GM11168 (cell line): ENCODE measurements around the gene RYR2.

Experiments used
- in situ Hi-C: fragments of 300-500 bp; cut with MboI; formaldehyde crosslinking; loops from one replicate; pipeline ENCODE4 v1.12.0; 2022; ENCODE audit warnings: low sequenced_read_pairs; ENCODE audit not compliant: unreplicated experiment

Gene RYR2

DNA sequence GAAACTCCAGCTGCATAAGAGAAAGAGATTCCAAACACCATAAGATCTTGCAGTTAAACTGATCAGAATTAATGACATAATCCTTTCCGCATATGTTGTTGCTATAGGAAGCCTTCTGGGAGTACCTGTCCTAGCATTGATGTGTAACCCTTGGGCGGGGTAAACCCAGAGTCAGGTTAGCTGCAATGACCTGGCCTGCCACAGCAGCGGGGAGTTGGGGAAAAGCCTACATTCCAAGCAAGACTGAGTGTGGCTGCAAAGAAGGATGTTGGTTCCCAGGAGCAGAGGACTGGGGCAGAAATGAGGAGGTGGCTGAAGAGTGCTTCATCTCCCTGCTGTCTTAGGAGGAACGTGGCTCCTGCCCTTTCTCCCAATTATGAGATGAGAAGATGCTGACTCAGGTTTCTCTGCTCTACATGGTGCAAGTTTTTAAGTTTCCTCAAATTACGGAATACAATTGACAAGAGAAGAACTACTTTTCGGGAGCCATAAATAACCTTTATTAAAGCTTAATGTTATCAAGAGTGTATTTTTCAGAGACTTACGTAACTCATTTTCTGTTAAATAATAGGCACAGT, 142.1 kb downstream of the RYR2 start:
- in situ Hi-C loops, result no loop called here

DNA sequence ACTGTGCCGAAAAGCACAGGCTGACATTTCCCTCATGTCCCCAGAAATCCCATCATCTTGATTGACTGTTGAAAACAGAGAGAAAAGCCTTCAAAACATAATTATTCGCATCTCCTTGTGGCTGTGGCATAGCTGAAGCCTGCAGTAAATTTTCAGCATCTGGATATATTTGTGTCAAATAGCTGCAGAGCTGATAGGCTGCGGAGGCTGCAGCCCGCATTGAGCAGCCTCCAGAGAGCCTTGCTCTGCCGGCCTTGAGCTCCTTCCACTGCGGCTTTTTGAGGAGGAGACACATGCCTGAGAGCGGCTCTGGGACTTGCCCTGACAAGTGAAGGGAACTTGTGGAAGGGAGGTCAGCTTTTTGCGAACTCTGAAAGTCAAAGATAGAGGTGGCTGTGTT, 144.7 kb downstream of the RYR2 start:
- in situ Hi-C loops, result no loop called here

DNA sequence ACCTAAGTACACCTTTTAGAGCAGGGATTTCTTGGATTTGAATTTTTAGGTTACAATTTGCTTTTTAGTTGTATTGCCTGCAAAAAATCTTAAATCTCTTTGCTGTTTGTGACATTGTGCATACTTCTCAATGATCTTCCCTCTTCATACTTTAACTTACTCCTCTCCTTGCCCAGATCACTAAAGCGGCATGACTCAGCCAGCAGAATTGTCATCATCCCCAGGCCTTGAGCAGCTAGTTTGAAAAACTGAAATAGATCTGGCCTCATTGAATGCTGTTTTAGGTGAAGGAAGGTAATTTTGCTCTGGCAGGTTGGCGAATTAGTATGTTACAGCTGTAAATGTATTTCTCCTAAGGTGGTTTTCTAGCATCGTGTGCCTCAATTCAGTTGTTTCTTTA, 145.9 kb downstream of the RYR2 start:
- in situ Hi-C loops, result no loop called here

DNA sequence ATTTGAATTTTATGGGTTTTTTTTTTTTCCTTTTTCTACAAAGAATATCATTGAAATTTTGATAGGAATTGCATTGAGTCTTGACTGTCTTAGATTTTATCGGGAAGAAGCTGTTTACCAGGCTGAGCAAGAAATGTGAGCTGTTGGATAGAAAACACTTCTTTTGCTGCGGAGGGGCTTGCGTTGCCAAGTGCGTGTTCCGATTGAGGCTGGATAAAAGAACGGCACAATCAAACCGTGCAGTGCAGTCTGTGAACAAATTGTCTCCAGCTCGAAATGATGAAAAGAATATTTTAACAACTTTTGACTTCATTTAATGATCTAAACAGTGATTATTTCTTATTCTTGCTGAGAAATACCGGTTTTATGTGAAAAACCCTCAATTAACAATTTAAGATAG, 149.4 kb downstream of the RYR2 start:
- in situ Hi-C loops, result no loop called here

DNA sequence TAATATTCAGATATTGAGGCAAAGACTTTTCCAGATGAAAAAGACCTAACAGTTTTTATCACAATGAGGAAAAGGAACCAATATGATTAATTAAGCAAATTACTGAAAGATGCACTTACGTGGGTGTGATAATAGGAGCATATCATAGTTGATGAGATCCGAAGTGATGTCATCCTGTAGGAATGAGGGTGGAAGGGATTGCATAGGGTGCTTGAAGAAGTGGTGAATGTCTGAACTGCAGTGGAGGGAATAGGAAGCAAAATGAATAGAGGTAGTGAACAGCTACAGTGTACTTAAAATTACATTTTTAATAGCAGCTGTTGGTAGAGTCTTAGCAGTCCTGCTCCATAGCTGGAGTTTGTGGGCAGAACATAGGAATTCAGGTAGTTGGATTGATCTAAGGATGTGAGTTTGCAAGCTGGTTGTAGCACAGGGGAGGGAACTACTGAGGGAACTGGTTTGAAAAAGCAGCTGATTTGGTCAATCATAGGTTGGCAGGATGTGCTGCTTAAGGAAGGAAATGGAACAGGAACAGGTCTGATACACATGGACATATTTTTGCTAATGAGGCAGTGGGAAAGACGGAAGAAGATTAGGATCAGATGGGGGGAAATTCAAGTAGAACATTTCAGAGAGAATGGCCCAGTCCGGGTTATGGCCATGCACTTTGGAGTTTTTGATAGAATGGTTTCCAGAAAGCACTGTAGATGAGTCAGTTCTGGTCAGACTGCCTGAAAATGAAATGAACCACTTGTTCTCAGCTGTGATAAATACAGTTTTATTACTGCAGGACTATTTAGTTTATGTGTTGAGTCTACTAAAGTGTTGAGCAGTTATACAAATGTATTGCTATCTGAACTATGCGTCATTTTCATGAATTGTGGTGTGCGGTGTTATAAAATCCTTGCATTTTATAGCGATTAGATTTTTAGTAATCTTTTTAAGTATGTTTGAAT, 155.8 kb downstream of the RYR2 start:
- in situ Hi-C loops, result no loop called here

DNA sequence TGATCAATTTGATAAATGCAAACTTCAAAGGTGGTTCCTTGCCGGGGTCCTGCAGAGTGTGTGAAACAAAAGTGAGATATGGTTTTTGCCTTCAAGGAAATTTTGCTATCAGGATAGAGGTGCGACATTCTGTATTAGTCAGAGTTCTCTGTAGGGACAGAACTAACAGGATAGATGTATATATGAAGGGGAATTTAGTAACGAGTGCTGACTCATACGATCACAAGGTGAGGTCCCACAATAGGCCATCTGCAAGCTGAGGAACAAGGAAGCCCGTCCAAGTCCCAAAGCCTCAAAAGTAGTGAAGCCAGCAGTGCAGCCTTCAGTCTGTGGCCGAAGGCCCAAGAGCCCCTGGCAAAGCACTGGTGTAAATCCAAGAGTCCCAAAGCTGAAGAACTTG, 157.0 kb downstream of the RYR2 start:
- in situ Hi-C loops, result no loop called here

DNA sequence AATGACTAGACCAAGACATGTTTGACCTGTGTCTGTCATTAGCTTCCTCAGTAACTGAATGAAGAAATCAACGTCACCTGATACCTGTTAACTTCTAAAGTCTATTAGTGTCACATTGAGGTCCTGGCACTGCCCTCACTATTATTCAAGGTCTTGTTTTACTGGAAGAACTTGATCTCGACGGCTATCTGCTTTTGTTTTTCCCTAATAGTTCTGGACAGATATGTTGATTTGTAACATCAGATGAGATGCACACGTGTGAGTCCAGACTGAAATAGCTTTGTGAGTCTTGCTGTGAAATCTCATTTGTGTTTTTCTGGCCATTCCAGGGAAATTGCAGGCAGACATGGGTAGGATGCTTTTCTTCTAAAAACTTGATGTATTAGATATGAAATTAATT, 159.2 kb downstream of the RYR2 start:
- in situ Hi-C loops, result no loop called here

DNA sequence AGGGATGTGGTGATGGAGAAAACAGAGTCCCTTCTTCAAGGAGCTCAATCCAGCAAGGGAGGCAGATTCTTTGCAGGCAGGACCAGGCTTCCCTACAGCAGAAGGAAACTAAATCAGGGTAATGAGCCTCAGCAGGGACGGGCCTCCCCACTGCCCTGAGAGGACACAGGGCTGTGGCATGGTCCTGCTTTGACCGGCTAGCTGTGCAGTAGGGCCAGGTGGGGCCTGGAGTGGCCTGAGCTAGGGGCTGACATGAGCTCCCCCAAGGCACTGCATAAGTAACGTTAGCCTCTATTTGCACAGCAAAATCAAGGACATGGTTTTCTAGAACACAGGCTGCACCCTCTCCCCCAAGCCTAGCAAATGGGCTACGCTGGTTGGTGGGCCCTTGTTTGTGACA, 162.9 kb downstream of the RYR2 start:
- in situ Hi-C loops, result no loop called here

DNA sequence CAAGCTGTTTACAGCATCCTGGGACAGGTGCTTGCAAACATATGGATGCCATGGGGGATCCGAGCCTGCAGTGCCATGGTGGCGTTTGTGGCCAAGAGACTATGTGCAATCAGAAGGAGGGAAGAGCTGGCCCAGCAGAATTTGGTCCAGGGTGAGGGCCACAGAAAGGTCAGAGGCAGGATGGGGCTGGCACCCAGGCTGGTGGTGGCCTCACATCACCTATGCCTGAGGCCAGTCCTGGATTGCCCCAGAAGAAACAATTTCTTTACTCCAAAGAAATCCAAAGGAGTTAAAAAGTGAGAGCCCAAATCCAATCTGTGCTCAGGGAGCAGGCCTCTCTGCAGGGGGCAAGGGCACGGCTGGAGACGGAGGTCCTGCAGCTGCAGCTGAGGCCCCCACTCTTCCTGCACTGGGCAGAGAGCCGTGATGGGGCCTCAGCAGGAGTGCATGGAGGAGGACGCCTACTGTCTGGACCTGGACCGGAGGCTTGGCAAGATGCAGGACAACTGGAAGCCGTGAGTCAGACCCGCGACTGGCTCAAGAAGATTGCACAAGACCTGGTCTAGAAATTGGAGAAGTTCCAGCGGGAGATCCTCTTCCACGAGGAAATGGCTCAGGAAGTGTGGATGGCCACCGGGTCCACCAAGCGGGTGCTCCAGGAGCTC, 163.5 kb downstream of the RYR2 start:
- in situ Hi-C loops, result no loop called here

DNA sequence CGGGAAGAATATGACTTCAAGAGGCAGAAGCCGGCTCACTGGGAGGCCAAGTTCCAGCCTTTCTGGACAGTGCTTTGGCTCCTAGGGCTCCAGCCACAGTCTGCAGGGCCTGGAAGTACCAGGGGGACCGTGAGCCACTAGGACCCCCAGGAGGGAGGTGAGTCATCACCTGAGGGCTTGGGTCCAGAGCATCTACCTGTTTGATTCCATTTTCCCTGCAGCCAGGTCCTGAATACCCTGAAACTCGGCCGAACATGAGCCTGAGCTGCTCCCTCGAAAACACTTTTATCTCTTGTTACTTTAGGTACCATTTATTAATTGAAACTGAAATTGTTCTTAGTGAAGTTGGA, 164.1 kb downstream of the RYR2 start:
- in situ Hi-C loops, result no loop called here

DNA sequence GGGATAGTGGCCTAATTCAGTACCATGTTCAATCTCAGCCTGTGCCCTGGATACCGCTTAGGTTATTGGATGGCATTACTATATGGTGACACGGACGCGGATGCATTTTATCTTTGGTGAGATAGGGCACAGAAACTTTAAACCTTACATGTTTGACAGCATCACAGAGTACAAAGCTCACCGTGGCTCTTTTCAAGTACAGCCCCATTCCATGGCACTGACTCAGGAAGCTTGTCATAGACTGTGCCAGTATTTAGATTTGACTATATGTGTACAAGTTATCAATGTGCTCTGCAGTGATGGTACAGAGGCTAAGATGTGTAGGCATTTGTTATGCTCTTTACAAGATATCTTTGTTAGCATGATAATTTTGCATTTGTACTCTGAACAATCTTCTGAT, 169.0 kb downstream of the RYR2 start:
- in situ Hi-C loops, result no loop called here

DNA sequence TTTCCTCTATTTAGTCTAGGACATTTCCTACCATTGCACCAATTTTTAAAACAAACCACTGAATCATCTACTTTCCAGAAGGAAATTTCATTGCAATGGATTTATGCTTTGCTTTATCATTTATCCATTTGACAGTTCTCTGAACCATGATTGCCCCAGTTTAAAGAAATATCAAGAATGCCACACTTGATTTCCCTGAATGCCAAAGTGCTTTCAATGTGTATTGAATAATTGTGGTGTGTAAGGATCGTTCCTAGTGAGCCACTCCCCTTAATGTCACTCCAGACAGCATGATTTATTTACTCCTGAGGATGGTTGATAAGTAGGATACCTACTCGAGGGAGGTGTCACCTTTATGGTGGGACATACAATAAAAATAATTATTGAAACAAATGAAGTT, 169.6 kb downstream of the RYR2 start:
- in situ Hi-C loops, result no loop called here

DNA sequence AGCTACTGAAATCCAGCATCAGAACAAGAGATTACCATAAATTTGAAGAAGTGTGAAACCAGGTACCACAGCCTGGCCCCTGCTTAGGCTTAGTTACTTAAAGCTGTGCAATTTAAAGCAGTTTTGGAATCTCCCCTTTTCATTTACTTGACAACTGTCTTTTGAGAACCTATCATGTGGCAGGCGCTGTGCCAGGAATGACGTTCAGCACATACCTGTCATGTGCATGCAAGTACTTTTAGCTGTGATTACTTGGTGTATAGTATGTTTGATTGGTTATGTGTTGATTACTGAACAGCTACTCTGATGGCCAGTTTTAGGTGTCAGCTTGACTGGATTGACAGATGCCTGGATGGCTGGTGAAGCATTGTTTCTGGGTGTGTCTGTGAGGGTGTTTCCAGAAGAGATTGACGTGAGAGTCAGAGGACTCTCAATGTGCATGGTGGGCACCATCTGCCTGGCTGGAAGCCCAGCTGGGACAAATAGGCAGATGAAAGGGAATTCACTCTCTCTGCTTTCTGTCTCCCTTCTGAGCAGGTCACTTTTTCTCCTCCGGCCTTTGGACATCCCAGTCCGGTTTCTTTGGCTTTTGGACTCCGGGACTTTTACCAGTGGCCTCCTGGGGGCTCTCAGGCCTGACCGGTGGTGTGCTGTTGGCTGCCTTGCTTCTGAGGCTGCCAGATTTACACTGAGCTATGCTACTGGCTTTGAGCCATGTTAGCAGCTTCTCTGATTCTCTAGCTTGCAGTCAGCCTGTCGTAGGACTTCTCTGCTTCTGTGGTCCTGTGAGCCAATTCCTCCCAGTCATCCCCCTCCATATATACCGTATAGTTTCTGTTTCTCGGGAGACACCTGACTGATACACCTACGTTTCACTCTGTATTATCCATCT, 178.0 kb downstream of the RYR2 start:
- in situ Hi-C loops, result no loop called here

DNA sequence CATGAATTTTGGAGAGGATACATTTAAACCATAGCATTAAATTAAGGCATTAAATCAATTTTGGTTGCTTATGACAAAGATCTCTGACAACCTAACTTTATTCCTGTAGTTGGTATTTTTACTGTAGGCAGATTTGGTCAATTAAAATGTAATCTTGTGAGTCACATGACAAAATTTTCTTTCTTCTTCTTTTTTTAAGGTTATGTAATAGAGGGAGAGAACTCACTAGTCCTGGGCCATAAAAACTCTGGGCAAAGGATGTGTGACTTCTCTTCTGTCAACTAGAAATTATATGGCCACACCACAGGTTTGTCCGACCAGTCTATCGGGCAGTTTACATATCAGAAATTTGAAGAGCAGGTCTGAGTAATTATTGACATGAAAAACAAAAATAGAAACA, 181.4 kb downstream of the RYR2 start:
- in situ Hi-C loops, result no loop called here

DNA sequence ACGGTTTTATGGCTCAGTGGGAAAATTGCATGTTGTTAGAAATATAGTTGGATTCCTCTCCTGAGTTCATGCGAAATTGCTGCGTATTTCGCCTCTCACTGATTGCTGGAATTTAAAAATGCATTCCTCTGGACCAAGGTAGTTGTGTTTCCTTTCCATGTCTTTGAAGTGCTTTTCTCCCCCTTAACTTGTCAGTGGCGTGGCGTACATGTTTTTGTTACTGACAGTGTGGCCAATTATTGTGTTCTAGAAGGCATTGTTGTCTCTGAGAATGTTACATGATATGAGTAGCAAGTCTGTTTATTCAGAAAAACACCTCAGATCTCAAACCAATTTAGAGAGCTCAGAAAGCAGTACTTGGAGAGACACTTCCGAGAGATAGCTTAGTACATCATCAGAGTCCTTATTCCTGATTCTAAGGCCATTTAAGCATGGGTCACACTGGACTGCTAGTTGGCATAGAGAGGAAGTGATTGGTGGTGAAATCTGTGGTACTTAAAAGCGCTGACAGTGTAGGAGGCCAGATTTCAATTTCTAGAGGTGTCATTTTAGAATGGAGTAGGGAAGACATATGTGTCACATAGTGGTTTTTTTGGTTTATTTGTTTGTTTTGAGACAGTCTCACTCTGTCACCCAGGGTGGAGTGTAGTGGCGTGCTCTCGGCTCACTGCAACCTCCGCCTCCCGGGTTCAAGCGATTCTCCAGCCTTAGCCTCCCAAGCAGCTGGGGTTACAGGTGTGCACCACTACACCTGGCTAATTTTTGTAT, 184.4 kb downstream of the RYR2 start:
- in situ Hi-C loops, result no loop called here

DNA sequence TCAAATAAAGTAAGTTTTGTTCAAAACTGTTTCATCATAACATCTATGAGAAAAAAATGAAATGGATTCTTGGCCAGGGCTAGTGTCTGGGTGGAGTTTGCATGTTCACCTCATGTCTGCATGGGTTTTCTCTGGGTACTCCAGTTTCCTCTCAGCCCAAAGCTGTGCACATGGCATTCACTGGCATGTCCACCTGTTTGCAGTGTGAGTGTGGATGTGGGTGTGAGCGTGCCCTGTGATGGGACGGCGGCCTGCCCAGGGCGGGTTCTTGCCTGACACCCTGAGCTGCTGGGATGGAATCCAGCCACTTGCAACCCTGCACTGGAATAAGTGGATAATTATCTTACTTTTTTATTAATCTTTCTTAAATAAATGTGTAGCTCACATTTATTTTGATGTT, 185.5 kb downstream of the RYR2 start:
- in situ Hi-C loops, result no loop called here

DNA sequence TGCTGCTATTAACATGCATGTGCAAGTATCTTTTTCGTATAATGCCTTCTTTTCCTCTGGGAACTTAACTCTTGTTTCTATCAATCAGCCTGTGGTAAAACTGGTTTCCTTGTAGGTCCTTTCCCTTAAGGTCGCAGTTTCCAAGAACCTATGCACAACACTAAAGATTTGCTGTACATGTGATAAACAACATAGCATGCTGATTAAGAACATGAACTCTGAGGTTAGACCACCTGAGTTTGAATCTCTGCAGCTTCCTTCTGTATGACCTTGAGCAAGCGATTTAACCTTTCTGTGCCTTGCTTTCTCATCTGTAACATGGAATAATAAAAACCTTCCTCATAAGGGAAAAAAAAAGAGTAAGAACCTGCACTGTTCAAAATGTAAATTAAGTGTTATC, 186.4 kb downstream of the RYR2 start:
- in situ Hi-C loops, result no loop called here

DNA sequence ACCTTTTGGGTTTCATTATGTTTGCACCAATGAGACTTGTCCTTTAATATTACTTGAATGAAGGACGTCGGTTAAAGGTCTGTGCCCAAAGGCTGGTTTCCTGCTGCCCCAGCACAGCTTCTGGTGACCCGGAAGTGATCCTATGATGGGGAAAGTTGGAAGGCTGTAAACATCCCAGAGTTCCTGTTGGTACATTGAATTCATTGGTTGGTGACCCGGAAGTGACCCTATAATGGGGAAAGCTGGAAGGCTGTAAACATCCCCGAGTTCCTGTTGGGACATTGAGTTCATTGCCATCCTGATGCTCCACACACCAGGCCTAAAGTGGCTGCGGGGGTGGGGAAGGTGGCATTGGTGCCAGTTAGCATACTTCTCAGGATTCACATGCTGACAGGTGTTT, 187.3 kb downstream of the RYR2 start:
- in situ Hi-C loops, result no loop called here

DNA sequence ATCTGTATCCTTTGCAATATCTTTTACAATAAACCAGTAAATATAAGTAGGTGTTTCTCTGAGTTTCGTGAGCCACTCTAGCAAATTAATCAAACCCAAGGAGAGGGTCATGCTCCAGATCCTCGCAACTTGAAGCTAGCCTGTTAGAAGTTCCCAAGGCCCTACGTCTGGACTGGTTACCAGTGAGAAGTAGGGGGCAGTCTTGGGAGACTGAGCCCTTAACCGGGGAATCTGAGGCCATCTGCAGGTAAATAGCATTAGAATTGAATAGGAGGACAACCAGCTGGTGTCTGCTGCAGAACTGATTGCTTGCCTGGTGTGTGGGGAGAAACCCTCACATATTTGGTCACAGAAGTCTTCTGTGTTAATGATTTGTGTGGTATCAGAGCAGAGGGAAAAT, 190.5 kb downstream of the RYR2 start:
- in situ Hi-C loops, result no loop called here

DNA sequence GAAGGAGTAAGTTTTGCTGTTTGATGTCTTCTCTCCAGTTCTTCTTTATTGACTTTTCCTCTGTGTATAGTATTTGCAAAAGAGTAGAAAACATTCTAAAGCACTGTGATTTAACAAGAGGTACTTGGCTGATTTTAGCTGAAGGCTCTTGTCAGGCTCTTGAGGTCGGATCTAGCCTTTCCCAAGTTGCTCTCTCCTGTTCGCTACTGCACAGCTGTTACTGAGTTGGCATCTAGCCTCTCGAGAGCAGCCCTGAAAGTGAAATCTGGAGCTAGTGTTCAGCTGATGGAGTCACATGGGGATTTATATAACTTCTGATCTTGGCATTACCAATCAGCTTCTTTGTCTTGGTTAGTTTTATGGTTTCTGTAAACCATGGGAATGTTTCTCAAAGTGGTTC, 193.1 kb downstream of the RYR2 start:
- in situ Hi-C loops, result no loop called here
